Testis (tissue), 2 donors: ENCODE results near the gene MACROD1.

Experiments
- POLR2A ChIP-seq: fragments of 450-650 bp; IDR thresholded peaks from one replicate; pipeline ENCODE4 v1.6.1; 2017; ENCODE audit warnings: antibody characterized with exemption, mild to moderate bottlenecking, moderate library complexity
- TF ChIP-seq, protein P1 (sequence below), 3 experiments: fragments of 450-650 bp in 2 of 3; fragments of 200-600 bp in 1 of 3; sonication (generic) in 1 of 3; IDR thresholded peaks; one replicate each; pipeline ENCODE4 v1.5.1; 2016 to 2019; ENCODE audit warnings: antibody characterized with exemption in 3 of 3, mild to moderate bottlenecking in 2 of 3, moderate library complexity in 1 of 3

DNA sequence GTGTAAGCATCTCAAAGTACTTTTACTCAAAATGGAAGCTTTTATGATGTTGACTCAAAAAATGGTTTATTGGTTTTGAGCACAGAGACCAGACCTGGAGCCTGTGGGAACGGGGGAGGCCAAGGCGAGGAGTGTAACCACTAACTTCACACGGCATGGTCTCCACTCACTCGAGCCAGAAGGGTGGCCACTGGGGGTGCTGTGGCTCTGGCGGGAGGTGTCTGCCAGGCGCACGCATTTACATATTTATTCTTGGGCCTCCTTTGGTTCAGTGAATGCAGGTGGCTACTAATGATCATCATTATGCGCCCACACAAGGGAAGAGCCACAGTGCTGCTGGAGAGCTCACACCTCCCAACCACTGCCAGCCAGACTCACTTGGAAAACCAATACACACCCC is 65.6 kb downstream of the MACROD1 start:
- TF ChIP-seq, protein P1, sequence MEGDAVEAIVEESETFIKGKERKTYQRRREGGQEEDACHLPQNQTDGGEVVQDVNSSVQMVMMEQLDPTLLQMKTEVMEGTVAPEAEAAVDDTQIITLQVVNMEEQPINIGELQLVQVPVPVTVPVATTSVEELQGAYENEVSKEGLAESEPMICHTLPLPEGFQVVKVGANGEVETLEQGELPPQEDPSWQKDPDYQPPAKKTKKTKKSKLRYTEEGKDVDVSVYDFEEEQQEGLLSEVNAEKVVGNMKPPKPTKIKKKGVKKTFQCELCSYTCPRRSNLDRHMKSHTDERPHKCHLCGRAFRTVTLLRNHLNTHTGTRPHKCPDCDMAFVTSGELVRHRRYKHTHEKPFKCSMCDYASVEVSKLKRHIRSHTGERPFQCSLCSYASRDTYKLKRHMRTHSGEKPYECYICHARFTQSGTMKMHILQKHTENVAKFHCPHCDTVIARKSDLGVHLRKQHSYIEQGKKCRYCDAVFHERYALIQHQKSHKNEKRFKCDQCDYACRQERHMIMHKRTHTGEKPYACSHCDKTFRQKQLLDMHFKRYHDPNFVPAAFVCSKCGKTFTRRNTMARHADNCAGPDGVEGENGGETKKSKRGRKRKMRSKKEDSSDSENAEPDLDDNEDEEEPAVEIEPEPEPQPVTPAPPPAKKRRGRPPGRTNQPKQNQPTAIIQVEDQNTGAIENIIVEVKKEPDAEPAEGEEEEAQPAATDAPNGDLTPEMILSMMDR (IDR thresholded peaks at IDR 0.05) = no peak
- no peak for TF ChIP-seq POLR2A
